Nephron progenitor cell (in vitro differentiated cells): Measurements from ENCODE around the gene LSS.
A peak's percentile ranks its signal among the peaks of the same experiment; 100 is the strongest.
"Not testable (repeated sequence)": the region's sequence is repeated elsewhere in the genome, so short reads cannot be mapped to it uniquely, and the experiment has no call there.

Source experiments
- DNase-seq: peaks from one replicate; pipeline ENCODE4 v3.0.0; 2021
- H3K27ac Mint-ChIP-seq: 2 replicates; pipeline ENCODE4 v1.8.0; 2021; ENCODE audit warnings: mild to moderate bottlenecking, moderate library complexity, mixed read lengths
- H3K27me3 Mint-ChIP-seq: 2 replicates; pipeline ENCODE4 v1.8.0; 2021; ENCODE audit warnings: mild to moderate bottlenecking, low read depth, mixed read lengths; ENCODE audit not compliant: poor library complexity
- H3K36me3 Mint-ChIP-seq: 2 replicates; pipeline ENCODE4 v1.8.0; 2021; ENCODE audit warnings: low read depth, mixed read lengths
- H3K4me1 Mint-ChIP-seq: 2 replicates; pipeline ENCODE4 v1.8.0; 2021; ENCODE audit warnings: mixed read lengths
- H3K4me3 Mint-ChIP-seq: 2 replicates; pipeline ENCODE4 v1.8.0; 2021; ENCODE audit warnings: mild to moderate bottlenecking, moderate library complexity, mixed read lengths
- H3K9me3 Mint-ChIP-seq: 2 replicates; pipeline ENCODE4 v1.8.0; 2021; ENCODE audit warnings: mild to moderate bottlenecking, moderate library complexity, mixed read lengths
- TF ChIP-seq, protein P1 (sequence below): fragments of 200-600 bp; sonication (generic); IDR thresholded peaks from 2 replicates; pipeline ENCODE4 v1.5.0; 2021; ENCODE audit warnings: antibody characterized with exemption

Gene LSS

DNA sequence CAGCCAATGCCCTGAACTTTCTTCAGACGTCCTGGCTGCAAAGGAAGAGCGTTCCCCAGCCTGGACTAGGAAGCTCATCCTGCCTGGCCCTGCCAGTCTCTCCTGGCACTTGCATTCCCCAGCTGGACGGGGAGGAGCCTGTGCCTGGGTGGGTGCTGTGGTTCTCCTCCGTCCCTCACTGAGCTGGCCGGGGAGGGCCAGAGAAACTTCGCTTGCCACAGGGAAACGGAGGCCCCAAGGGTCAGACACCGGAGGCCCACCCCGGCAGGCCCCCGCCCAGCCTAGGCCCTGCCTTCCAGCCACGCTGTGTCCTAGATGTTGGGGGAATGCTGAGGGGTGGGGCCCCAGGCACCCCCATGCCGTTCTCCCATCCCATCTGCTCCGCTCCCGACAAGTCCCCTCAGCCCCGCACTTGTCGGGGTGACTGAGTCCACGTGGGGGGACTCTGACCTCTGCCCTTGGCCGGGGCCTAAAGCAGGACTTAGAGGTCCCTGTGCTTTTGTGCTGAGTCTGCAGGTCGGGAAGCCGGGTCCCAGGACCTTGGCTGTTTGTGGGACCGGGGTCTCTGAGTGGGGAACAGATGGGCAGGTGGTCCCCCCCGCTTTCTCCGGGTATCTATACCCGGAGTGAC is 78.0 kb downstream of the LSS start:
- H3K4me3 Mint-ChIP-seq: no peak overlapping the region
- peaks cover 6% of the 10 kb centered on the region for H3K27me3 Mint-ChIP-seq
- H3K9me3 Mint-ChIP-seq: no peaks in the 10 kb centered on the region
- DNase-seq: peak; percentile 3
- peaks cover 40% of the 10 kb centered on the region for H3K4me1 Mint-ChIP-seq
- TF ChIP-seq, protein P1, sequence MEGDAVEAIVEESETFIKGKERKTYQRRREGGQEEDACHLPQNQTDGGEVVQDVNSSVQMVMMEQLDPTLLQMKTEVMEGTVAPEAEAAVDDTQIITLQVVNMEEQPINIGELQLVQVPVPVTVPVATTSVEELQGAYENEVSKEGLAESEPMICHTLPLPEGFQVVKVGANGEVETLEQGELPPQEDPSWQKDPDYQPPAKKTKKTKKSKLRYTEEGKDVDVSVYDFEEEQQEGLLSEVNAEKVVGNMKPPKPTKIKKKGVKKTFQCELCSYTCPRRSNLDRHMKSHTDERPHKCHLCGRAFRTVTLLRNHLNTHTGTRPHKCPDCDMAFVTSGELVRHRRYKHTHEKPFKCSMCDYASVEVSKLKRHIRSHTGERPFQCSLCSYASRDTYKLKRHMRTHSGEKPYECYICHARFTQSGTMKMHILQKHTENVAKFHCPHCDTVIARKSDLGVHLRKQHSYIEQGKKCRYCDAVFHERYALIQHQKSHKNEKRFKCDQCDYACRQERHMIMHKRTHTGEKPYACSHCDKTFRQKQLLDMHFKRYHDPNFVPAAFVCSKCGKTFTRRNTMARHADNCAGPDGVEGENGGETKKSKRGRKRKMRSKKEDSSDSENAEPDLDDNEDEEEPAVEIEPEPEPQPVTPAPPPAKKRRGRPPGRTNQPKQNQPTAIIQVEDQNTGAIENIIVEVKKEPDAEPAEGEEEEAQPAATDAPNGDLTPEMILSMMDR: no peak
- H3K36me3 Mint-ChIP-seq: no peaks in the 10 kb centered on the region
- no peak overlapping the region for H3K27ac Mint-ChIP-seq

DNA sequence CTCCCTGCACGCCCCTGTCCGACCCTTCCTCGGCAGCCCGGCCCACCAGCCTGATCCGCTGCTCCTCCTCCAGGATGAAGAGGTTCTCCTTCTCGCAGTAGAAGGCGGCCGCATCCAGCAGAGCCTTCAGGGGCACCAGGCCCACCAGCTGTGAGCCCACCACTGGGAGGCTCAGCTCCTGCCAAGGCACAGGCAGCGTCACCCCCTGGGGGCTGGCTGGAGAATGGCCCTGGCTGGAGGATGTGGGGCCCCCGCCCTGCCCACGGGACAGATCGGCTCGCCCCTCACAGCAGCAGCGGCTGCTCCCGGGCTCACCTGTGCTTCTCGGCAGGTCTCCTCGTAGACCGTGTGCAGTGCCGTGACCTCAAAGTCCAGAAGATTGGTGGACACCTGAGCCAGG is 78.5 kb downstream of the LSS start:
- TF ChIP-seq, protein P1: no peak
- no peaks in the 10 kb centered on the region for H3K9me3 Mint-ChIP-seq
- H3K27me3 Mint-ChIP-seq: peaks cover 6% of the 10 kb centered on the region
- H3K27ac Mint-ChIP-seq: no peak overlapping the region
- DNase-seq: peak; percentile 3
- H3K4me1 Mint-ChIP-seq: peaks cover 35% of the 10 kb centered on the region
- no peak overlapping the region for H3K4me3 Mint-ChIP-seq
- no peaks in the 10 kb centered on the region for H3K36me3 Mint-ChIP-seq

DNA sequence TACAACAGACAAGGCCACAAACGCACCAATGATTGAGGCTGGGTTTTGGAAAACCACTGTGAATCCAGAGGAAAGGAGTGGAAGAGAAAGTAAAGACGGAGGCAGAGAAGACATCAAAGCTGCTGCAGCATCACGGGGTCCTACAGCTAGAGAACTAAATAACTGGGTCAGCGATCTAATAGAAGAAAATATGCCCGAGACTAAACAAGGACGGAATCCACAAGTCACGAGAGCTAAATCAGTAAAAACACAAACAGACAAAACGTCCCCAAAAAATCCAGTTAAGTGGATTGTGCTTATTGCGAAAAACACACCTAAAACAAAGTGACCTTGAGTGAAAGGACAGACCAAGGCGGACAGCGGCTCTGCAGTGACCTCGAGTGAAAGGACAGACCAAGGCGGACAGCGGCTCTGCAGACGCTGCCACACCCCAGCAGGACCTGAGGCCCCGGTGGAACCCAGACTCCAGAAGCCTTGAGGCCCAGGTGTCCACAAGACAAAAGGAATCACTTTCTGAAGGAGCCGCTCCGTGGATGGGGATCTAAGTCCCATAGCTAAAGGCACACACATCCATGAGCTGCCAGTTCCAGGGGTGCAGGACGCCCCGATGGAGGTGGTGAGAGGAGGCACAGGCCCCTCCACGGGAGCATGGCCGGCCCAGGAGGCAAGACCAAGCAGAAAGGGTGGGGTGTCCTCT is 79.2 kb downstream of the LSS start:
- Mint-ChIP-seq H3K27me3 (peaks cover 6% of the 10 kb centered on the region), H3K36me3 (no peaks in the 10 kb centered on the region), H3K4me1 (peaks cover 32% of the 10 kb centered on the region), H3K27ac (peak overlapping the region; percentile 64), H3K9me3 (no peaks in the 10 kb centered on the region), H3K4me3 (peak overlapping the region; percentile 15)
- DNase-seq: peak; percentile 1
- TF ChIP-seq, protein P1: no peak

DNA sequence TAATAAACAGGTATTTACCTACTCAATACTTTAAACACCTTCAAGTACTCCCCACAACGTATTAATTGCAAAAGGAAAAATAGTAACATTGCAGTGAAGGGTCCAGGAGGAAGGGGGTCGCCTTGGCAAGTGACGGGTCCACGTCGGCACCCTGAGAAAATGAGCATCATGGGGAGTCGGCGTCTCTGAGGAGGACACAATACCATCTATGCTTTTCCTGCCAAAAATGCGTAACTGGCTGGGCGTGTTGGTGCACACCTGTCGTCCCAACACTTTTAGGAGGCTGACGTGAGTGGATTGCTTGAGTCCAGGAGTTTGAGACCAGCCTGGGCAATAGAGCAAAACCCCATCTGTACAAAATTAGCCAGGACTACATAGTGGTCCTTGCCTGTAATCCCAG is 80.5 kb downstream of the LSS start:
- peaks cover 6% of the 10 kb centered on the region for H3K27me3 Mint-ChIP-seq
- TF ChIP-seq, protein P1: no peak
- no peak overlapping the region for H3K27ac Mint-ChIP-seq
- H3K4me1 Mint-ChIP-seq: peaks cover 41% of the 10 kb centered on the region
- DNase-seq: no peak
- H3K36me3 Mint-ChIP-seq: no peaks in the 10 kb centered on the region
- no peaks in the 10 kb centered on the region for H3K9me3 Mint-ChIP-seq
- H3K4me3 Mint-ChIP-seq: no peak overlapping the region

DNA sequence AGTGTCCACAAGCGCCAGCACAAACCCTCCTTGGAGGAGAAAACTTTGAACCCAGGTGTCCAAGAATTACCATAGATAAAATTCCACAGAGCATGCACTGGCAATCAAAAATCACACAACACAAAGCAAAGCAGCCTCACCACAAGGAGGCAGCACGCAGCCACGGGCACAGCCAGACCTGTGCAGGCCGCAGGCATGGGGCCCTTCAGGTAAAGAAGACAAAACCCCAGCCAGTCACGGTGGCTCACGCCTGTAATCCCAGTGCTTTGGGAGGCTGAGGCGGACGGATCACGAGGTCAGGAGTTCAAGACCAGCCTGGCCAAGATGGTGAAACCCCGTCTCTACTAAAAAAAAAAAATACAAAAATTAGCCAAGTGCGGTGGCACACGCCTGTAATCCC is 81.1 kb downstream of the LSS start:
- H3K27ac Mint-ChIP-seq: peak overlapping the region; percentile 45
- H3K27me3 Mint-ChIP-seq: peaks cover 11% of the 10 kb centered on the region
- peak; percentile 30 for DNase-seq

DNA sequence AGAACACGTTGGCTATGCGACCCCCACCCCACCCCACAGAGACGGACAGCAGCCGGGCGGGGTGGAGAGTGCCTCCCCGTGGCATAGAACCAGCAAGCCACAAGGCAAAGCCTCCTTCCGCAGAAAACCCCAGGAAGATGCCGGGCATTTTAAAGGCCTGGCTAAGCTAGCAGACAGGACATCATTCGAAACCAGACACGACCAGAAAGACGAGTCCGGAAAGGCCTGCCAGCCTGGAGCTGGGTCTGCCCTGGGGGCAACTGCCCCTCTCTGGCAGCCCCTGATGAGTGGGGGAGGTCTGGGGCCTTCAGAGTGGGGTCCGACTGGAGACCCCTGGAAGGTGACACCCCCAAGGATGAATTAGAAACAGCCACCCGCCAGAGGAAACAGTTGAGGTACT is 81.7 kb downstream of the LSS start:
- peaks cover 32% of the 10 kb centered on the region for H3K4me1 Mint-ChIP-seq
- H3K36me3 Mint-ChIP-seq: peaks cover 6% of the 10 kb centered on the region
- peaks cover 6% of the 10 kb centered on the region for H3K9me3 Mint-ChIP-seq
- H3K4me3 Mint-ChIP-seq: no peak overlapping the region
- TF ChIP-seq, protein P1: no peak
- peaks cover 17% of the 10 kb centered on the region for H3K27me3 Mint-ChIP-seq
- DNase-seq: peak; percentile 13
- H3K27ac Mint-ChIP-seq: peak overlapping the region; percentile 86

More for the DNA sequence above, 81.1 kb downstream of the LSS start:
- not testable (repeated sequence) for H3K4me3 Mint-ChIP-seq, H3K36me3 Mint-ChIP-seq, H3K9me3 Mint-ChIP-seq
- H3K4me1 Mint-ChIP-seq: peaks cover 37% of the 10 kb centered on the region
